AG04450 (cell line): ENCODE measurements around the gene ASCL2. TPM values are rescaled to one million over a fixed set of nuclear protein-coding genes. Genes with fewer than 3 reads are reported as not detected.

Experiments used
- CTCF ChIA-PET: fragments of 300-600, 350-600 bp; formaldehyde crosslinking; extraction: SDS; loops from one replicate; lab custom pipeline; 2022; ENCODE audit warnings: antibody characterized with exemption, inconsistent platforms; lab: Charles Lee
- POLR2A ChIA-PET: fragments of 350-600 bp; formaldehyde crosslinking; extraction: SDS; loops from one replicate; lab custom pipeline; 2021; ENCODE audit warnings: antibody characterized with exemption, inconsistent platforms; lab: Yijun Ruan, JAX
- DNase-seq: peaks from one replicate; pipeline ENCODE4 v3.0.0-alpha.2; 2011; ENCODE audit warnings: low read depth, low spot score
- H3K27ac ChIP-seq: one replicate; pipeline ENCODE4 v1.5.1; 2012; ENCODE audit warnings: low read depth, low read length, control low read depth
- H3K27me3 ChIP-seq: one replicate; pipeline ENCODE4 v1.6.0; 2012; ENCODE audit warnings: low read length; ENCODE audit not compliant: control insufficient read depth, insufficient read depth
- H3K4me3 ChIP-seq: 2 replicates; pipeline ENCODE4 v1.5.1; 2011; ENCODE audit warnings: mild to moderate bottlenecking, low read depth, low read length, control low read depth
- H3K9me3 ChIP-seq: 2 replicates; pipeline ENCODE4 v1.5.1; 2012; ENCODE audit warnings: low read length; ENCODE audit not compliant: control insufficient read depth, insufficient read depth
- polyA plus RNA-seq: library from polyadenylated mRNA; depleted of rRNA; stranded (reverse); fragments of >200 nt; gene quantifications from 2 replicates; pipeline ENCODE4 v1.2.3, GENCODE V29; 2011
- TF ChIP-seq, protein P1 (sequence below): IDR thresholded peaks from 2 replicates; pipeline ENCODE4 v1.5.1; 2011; ENCODE audit warnings: low read depth, low read length, control low read depth, inconsistent platforms

Gene ASCL2
- polyA plus RNA-seq, 1 experiment: not detected

DNA sequence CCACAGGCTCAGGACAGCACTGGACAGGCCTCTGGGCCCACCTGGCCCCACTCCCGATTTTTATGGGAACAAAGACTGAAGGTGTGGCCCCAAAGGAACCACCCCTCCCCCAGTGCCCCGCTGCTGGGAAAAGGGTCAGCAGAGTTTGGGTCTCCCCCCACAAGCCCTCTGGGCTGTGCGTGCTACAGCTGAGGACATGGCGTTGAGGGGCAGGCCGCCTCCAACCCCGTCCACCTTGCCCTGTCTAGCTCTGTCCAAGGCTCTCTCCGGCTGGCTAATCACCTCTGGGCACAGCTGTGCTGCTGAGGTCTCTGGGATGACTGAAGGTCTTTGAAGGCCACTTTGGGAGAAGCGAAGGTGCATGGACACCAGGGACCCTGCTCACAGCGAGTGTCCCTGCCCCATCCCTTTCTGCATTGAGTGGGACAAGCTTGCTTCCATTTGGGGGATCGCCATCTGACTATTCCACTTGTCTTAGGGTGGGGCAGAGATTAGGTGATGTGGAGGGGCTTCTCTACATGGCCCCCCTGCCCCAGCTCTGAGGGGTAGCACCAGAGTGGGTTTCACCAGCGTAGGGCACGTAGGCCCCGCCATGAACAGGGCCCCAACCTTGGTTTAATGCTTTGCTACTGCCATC lies 6.5 kb downstream of the ASCL2 start:
- POLR2A ChIA-PET: no interaction called here
- DNase-seq: no peak
- H3K27me3 ChIP-seq: peaks cover 24% of the 10 kb centered on the region
- no peak overlapping the region for H3K27ac ChIP-seq
- TF ChIP-seq, protein P1, sequence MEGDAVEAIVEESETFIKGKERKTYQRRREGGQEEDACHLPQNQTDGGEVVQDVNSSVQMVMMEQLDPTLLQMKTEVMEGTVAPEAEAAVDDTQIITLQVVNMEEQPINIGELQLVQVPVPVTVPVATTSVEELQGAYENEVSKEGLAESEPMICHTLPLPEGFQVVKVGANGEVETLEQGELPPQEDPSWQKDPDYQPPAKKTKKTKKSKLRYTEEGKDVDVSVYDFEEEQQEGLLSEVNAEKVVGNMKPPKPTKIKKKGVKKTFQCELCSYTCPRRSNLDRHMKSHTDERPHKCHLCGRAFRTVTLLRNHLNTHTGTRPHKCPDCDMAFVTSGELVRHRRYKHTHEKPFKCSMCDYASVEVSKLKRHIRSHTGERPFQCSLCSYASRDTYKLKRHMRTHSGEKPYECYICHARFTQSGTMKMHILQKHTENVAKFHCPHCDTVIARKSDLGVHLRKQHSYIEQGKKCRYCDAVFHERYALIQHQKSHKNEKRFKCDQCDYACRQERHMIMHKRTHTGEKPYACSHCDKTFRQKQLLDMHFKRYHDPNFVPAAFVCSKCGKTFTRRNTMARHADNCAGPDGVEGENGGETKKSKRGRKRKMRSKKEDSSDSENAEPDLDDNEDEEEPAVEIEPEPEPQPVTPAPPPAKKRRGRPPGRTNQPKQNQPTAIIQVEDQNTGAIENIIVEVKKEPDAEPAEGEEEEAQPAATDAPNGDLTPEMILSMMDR: no peak
- CTCF ChIA-PET: no interaction called here
- no peak overlapping the region for H3K4me3 ChIP-seq
- H3K9me3 ChIP-seq: no peaks in the 10 kb centered on the region; the same call in 1 of the 2 replicates

DNA sequence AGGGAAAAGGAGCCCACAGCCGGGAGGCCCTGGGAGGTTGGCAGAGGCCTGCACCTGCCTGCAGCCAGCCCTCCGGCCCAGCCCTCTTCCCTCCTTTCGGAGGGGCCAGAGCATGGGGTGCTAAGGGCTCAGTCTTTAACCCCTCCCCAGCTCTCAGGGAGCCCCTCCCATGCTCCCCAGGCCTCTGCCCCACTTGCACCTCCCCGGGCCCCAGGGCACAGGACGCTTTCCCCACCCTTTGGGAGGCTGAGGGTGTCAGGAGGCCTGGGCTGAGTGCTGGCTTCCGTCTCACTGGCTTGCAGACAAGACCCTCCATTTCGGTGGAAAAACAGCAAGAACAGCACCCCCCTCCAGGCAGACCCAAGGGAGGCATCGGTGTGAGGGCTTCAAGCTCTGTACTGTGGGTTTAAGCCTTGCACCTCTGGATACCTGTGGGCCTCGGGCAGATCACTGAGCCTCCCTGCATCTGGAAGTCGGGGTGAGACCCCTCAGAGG lies 7.3 kb downstream of the ASCL2 start:
- POLR2A ChIA-PET: no interaction called here
- H3K27me3 ChIP-seq: peaks cover 20% of the 10 kb centered on the region

DNA sequence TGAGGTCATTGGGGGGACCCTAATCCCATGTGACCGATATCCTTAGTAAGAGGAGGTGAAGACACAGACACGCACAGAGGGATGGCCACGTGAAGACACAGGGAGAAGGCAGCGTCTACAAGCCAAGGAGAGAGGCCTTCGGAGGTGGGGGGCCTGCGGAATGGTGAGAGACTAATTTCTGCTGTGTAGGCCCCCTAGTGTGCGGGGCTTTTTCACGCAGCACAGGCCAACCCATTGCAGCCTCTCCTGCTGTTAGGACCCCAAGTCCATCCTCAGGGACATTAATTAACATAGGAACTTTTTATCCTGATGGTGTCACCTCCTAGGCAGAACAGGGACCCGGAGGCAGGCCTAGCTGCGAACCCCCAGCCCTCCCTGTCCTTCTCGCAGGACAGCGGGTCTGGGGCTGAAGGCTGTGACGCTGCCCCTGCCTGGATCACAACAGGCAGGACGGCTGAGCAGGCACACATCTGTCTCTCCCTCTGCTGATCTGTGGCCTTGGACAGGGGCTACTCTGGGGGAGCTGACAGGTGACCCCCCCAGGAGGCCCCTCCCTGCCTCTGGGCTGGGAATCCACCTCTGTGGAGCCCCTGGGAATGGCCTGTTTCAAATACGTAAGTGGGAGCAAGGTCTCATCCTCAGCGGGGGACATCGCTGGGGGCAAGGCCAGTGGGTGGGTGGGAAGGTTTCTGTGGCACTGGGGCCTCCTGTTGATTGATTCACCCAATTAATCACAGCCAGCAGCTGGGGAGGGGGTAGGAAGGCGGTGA lies 7.9 kb downstream of the ASCL2 start:
- Histone ChIP-seq H3K9me3 (no peaks in the 10 kb centered on the region; the same call in 1 of the 2 replicates), H3K27me3 (peaks cover 16% of the 10 kb centered on the region), H3K4me3 (no peak overlapping the region), H3K27ac (no peak overlapping the region)
- ChIA-PET CTCF (no interaction called here), POLR2A (no interaction called here)
- TF ChIP-seq, protein P1: no peak
- no peak for DNase-seq

More for the DNA sequence above, 7.3 kb downstream of the ASCL2 start:
- Histone ChIP-seq H3K9me3 (no peaks in the 10 kb centered on the region; the same call in 1 of the 2 replicates), H3K4me3 (no peak overlapping the region), H3K27ac (no peak overlapping the region)
- TF ChIP-seq, protein P1: no peak
- CTCF ChIA-PET: no interaction called here
- DNase-seq: no peak

DNA sequence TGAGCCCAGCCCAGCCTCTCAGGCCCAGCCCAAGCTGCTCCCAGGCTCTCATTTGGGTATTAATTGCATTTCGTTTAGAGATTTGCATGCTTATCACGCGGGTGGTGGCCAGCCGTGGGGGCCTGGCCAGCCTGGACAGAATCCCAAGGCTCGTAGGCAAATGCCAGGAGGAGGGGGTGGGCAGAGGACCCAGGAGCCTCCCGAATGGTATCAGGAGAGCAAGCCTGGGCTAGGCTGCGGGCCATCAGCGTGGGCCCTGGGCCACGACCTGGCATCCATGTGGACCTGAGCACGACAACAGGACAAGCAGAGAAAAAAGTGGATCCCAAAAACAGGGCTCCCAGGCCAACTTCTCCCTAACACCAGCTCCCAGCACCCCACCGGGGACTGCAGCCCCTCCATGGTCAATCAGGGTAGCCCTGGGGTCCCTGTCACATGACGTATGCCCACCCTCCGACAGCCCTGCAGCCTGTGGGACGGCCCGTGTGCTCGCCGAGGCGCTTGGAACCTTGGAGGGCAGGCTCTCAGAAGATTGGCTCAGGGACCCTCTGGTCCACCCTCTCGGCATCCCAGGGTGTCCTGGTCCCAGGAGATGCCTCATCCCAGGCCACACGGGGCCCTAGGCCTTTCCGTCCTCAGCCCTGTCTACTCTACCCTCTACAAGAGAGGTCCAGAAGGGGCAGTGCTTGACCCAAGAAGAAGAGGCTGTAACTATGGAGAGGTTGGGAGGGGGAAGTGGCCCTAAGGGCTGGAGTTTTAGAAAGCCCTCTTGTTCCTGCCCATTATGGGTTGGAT lies 8.8 kb downstream of the ASCL2 start:
- Histone ChIP-seq H3K27me3 (peaks cover 16% of the 10 kb centered on the region), H3K4me3 (no peak overlapping the region), H3K27ac (no peak overlapping the region), H3K9me3 (no peaks in the 10 kb centered on the region)
- ChIA-PET CTCF (no interaction called here), POLR2A (no interaction called here)
- TF ChIP-seq, protein P1: no peak
- DNase-seq: no peak
